ENCODE data around the gene BRD8.

The BRD8 gene

DNA sequence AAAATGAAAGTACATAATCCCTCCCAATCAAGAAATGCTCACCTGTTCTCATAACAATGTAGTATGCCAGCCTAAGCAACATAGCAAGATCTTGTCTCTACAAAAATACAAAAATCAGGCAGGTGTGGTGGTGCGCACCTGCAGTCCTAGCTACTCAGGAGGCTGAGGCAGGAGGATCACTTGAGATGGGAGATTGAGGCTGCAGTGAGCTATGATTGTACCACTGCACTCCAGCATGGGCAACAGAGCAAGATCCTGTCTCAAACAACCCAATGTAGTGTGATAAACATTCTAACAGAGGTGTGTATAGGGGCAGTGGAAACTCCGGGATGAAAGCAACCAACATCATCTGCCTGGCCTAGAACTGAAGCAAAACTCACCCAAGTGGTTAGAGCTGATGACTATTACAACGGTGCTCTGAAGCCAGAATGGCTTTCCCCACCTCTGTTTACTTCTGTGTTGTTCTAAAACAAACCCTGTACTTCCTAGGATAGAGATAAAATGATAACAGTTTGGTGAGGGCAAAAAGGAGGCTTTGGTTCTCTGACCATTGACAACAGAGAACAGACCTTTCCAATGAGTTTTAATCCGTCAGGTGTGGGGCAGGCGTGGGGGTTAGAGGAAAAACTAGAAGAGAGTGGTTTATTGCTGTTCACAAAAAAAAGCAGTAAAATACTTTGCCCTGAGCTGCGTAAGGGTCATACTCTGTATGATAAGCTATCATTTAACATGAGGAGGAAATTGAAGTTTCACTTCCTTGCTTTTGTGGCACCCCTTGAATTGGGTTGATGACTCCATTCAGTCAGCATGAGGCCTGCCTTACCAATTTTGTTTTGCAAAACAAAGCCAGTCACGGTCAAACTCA, 75.7 kb downstream of the BRD8 start:
- DNase-seq (ENCODE audit: low read depth in 2 of 2), result no peak

DNA sequence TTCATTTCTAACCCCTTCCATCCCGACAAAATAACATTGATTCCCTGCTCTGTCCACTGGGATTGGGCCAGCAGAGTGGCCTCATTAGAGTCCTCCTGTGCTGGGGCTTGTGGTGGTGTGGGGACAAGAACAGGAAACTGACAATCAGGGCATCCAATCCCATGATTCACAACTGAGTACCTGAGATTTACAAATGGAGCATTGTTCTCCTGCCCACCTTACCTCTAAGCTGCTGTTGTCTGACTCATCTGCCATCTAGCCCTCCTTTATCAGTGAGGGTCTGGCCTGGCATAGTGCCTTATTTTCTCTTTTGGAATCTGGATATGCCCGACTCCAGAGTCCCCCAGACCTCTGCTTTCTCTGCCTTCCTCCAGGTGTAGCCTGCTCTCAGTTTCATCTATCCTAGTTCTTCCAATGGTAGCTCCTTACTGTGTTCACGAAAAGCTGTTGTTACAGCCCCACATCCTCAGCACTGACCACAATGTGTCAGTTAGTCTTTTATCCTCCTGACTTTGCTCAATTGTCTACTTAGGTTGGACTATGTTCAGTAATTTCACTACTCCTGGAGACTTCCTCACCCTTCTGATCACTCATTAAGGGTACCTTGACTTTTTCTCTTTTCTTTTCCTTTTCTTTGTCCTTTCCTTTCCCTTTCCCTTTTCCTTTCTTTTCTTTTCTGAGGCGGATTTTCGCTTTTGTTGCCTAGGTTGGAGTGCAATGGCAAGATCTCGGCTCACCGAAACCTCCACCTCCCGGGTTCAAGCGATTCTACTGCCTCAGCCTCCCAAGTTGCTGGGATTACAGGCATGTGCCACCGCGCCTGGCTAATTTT, 81.2 kb downstream of the BRD8 start:
- no peak for DNase-seq (ENCODE audit: low read depth in 2 of 2)

DNA sequence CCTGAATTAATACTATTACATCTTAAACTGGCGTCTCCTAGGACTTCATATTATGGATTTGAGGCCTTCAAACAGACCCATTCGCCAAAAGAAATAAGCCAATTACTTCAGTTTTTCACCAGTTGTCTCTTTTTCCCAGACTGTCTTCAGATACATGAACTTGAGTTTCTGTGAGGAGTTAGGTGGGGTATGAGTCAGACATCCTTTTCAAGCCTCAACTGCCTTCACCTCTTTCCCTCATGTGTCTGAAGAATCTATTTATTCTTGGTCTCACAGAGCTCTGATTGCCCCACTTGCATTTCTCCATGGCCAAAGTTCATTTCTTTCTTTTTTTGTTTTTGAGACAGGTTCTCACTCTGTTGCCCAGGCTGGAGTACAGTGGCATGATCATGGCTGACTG, 82.1 kb downstream of the BRD8 start:
- no peak for DNase-seq (ENCODE audit: low read depth in 2 of 2)

DNA sequence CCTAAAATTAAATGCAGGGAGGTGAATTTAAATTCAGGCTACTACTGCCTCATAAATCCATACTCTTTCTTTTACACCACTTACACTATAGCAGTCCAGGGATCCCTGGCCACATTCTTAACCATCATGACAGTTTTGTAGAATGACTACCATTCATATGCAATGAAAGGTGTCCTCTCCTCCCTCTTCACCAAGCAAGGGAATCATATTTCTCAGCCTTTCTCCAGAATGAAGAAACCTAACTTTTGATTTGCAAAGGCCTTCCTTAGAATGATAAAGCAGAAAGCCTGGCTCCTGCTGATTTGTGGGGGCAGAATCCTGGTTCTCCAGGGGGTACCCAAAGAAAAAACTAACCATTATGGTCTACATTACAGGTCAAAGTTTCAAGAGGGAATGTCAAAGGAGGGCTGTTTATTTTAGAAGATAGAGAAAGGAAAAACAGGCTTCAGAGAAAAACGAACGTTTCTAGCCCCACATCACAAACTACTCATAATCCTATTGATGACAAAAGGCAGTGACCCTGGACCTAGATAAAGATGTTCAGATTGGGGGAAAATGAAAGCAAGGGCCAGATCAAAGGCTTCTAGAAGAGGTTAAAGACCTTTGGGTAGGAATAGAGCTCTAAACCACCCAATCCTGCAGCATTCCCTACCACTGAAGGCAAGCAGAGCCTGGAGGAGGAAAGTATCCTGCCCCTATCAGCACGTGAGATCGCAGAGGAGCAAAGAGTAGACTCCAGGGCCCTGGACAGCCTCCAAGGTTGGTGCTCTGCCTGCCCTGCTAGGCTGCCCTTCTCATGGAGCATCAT, 83.1 kb downstream of the BRD8 start:
- DNase-seq (ENCODE audit: low read depth in 2 of 2), result no peak

DNA sequence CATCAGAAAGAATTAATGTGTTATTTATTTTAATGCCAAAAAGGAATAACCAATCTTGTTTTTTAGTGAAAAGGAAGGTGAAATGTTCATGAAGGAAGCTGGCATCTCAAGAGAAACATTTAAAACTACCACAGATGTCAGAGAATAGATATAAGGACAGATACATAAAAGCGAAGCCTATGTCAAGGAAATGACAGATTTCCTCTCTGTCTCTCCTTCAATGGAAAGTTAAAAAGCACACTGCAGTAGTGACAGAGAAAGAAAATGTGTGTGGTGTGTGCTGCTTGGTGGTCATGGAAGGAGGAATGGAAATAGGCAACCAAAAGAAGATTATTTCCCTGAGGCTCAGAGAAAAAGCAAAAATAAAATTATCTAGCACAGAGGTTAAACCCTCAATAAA, 85.4 kb downstream of the BRD8 start:
- no peak for DNase-seq (ENCODE audit: low read depth in 2 of 2)

DNA sequence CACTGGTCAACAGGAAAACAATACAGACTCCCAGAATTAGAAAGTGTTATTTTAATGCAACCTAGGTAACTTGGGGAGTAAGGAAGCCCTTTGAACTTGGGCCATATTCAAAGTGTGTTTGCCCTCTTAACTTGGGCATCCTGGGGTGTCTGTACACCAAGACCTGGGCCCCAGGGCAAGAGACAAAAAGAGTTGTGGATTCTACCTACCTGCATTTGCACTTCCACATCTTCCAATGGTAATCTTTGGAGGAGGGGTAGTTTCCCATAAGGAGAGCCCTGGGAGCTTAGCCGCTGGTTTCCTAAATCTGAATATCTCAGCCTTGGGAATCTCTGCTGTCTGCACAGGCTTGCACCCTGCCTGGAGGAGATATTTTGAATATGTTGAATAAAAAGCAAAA, 86.1 kb downstream of the BRD8 start:
- DNase-seq (ENCODE audit: low read depth in 2 of 2), result no peak

DNA sequence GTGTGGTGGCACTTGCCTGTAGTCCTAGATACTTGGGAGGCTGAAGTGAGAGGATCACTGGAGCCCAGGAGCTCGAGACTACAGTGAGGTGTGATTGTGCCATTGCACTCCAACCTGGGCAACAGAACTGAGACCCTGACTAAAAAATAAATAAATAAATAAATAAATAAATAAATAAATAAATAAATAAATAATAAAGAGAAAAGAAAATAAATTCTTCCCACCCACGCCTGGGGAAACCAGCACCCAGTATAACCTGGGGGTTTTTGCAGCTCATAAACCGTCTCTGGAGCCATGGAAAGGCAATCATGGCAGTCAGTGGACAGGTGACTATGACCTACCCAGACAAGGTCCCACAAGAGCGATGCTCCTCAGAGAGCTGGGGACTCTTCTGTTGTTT, 86.7 kb downstream of the BRD8 start:
- DNase-seq (ENCODE audit: low read depth in 2 of 2), result no peak

All from stimulated activated CD8-positive, alpha-beta memory T cell treated with anti-CD3 and anti-CD28 coated beads, Interleukin-7, amount 100 ng/mL, for 1 hour (primary cell).